CD14-positive monocyte (primary cell): ENCODE results near the gene HDGF. TPM values are rescaled to one million over a fixed set of nuclear protein-coding genes. Genes with fewer than 3 reads are reported as not detected.

Source experiments
- DNase-seq, 3 donors: peaks; one replicate each; pipeline ENCODE4 v3.0.0-alpha.2; 2011 to 2022
- H2AFZ ChIP-seq: 2 replicates; pipeline ENCODE4 v1.6.0; 2012; ENCODE audit warnings: mild to moderate bottlenecking, low read depth, low read length, inconsistent platforms; ENCODE audit not compliant: insufficient read depth, poor library complexity, severe bottlenecking
- H3K27ac ChIP-seq, 2 donors: 1 replicate in 1 of 2; 2 replicates in 1 of 2; pipeline ENCODE4 v1.5.1; 2012 to 2013; ENCODE audit warnings: low read length in 2 of 2, control low read depth in 1 of 2, inconsistent platforms in 1 of 2, low read depth in 1 of 2, mild to moderate bottlenecking in 1 of 2
- H3K27me3 ChIP-seq, 2 donors: one replicate each; pipeline versions ENCODE4 v1.6.0 to v1.6.1; 2011 to 2013; ENCODE audit warnings: low read length in 2 of 2; ENCODE audit not compliant: control insufficient read depth in 2 of 2, insufficient read depth in 2 of 2
- H3K36me3 ChIP-seq, 2 donors: replicated peaks in 1 of 2; 1 replicate in 1 of 2; 2 replicates in 1 of 2; pipeline versions ENCODE4 v1.5.1 to v1.6.1; 2012 to 2013; ENCODE audit warnings: low read length in 2 of 2, control low read depth in 1 of 2, inconsistent platforms in 1 of 2, mild to moderate bottlenecking in 1 of 2; ENCODE audit not compliant: insufficient read depth in 2 of 2, control insufficient read depth in 1 of 2
- H3K4me1 ChIP-seq, 2 donors: 1 replicate in 1 of 2; 2 replicates in 1 of 2; pipeline versions ENCODE4 v1.5.1 to v1.6.1; 2012 to 2013; ENCODE audit warnings: low read length in 2 of 2, control low read depth in 1 of 2, inconsistent platforms in 1 of 2, mild to moderate bottlenecking in 1 of 2, moderate library complexity in 1 of 2; ENCODE audit not compliant: insufficient read depth in 2 of 2, control insufficient read depth in 1 of 2
- H3K4me2 ChIP-seq: replicated peaks from 2 replicates; pipeline ENCODE3; 2012; ENCODE audit warnings: low read length, moderate library complexity, mild to moderate bottlenecking; ENCODE audit not compliant: poor library complexity, severe bottlenecking; ENCODE audit errors: extremely low read depth
- H3K4me3 ChIP-seq, 3 experiments: fragments of 200-600 bp in 1 of 3; sonication (generic) in 1 of 3; replicated peaks in 1 of 3; 1 replicate in 2 of 3; 2 replicates in 1 of 3; pipeline ENCODE4 v1.5.1; 2011 to 2013; ENCODE audit warnings: low read length in 3 of 3, mild to moderate bottlenecking in 3 of 3, control low read depth in 2 of 3, low read depth in 2 of 3, inconsistent platforms in 1 of 3, moderate library complexity in 1 of 3
- H3K79me2 ChIP-seq: 2 replicates; pipeline ENCODE4 v1.6.0; 2012; ENCODE audit warnings: mild to moderate bottlenecking, control low read depth, inconsistent platforms, low read length, moderate library complexity; ENCODE audit not compliant: insufficient read depth
- H3K9ac ChIP-seq: 2 replicates; pipeline ENCODE4 v1.6.0; 2017; ENCODE audit warnings: low read length, mild to moderate bottlenecking; ENCODE audit not compliant: insufficient read depth, poor library complexity, severe bottlenecking
- H3K9me3 ChIP-seq, 2 donors: replicated peaks in 1 of 2; 1 replicate in 1 of 2; 2 replicates in 1 of 2; pipeline versions ENCODE4 v1.5.1 to v1.6.1; 2012 to 2013; ENCODE audit warnings: low read length in 2 of 2, control low read depth in 1 of 2; ENCODE audit not compliant: control insufficient read depth in 1 of 2, insufficient read depth in 1 of 2
- H4K20me1 ChIP-seq: 2 replicates; pipeline ENCODE4 v1.6.0; 2012; ENCODE audit warnings: mild to moderate bottlenecking, low read length, control low read depth, moderate library complexity; ENCODE audit not compliant: insufficient read depth
- H3K27ac Mint-ChIP-seq, 7 donors: one replicate each; pipeline ENCODE4 v1.8.0; 2020; ENCODE audit warnings: mild to moderate bottlenecking in 7 of 7, mixed read lengths in 7 of 7, moderate library complexity in 6 of 7, inconsistent platforms in 2 of 7
- H3K27me3 Mint-ChIP-seq, 3 donors: one replicate each; pipeline ENCODE4 v1.8.0; 2021 to 2022; ENCODE audit warnings: low read depth in 3 of 3, mild to moderate bottlenecking in 3 of 3, mixed read lengths in 3 of 3, moderate library complexity in 3 of 3, inconsistent platforms in 1 of 3
- H3K36me3 Mint-ChIP-seq, 2 donors: one replicate each; pipeline ENCODE4 v1.8.0; 2020; ENCODE audit warnings: mixed read lengths in 2 of 2, inconsistent platforms in 1 of 2, mild to moderate bottlenecking in 1 of 2
- H3K4me1 Mint-ChIP-seq: one replicate; pipeline ENCODE4 v1.8.0; 2020; ENCODE audit warnings: mild to moderate bottlenecking, mixed read lengths
- H3K4me3 Mint-ChIP-seq, 2 donors: one replicate each; pipeline ENCODE4 v1.8.0; 2020; ENCODE audit warnings: mild to moderate bottlenecking in 2 of 2, mixed read lengths in 2 of 2, moderate library complexity in 1 of 2
- H3K9me3 Mint-ChIP-seq, 7 donors: one replicate each; pipeline ENCODE4 v1.8.0; 2020 to 2022; ENCODE audit warnings: mixed read lengths in 7 of 7, mild to moderate bottlenecking in 6 of 7, moderate library complexity in 6 of 7, inconsistent platforms in 2 of 7
- CTCF ChIP-seq: fragments of 200-600 bp; IDR thresholded peaks from one replicate; pipeline ENCODE4 v1.8.0; 2022; ENCODE audit warnings: antibody characterized with exemption, mild to moderate bottlenecking
- WGBS: methylation state at CpG from one replicate; pipeline ENCODE4 v1.1.5; 2013; ENCODE audit warnings: missing lambda C conversion rate; ENCODE audit not compliant: insufficient coverage; 5-methylcytosine and 5-hydroxymethylcytosine counted together
- intact Hi-C, 2 donors: fragments of 100-400 bp; cut with micrococcal nuclease; formaldehyde crosslinking; loops; one replicate each; pipeline versions ENCODE4 v1.15.0 to v1.15.1; 2023
- polyA plus RNA-seq, 3 donors: library from polyadenylated mRNA; depleted of rRNA in 1 of 3; unstranded in 2 of 3; stranded (reverse) in 1 of 3; fragments of 300-500 nt in 2 of 3; fragments of >200 nt in 1 of 3; fragmentation: Illumina TruSeq in 2 of 3; gene quantifications; 1 replicate in 2 of 3; 2 replicates in 1 of 3; pipeline ENCODE4 v1.2.3, GENCODE V29; 2012 to 2021

The HDGF gene
- polyA plus RNA-seq, 3 donors, result 23.9 to 92.4 (median 49.9) TPM

- H3K4me3 Mint-ChIP-seq, result no peak overlapping the region
- intact Hi-C loops, result loop anchor here in 1 of 2 donors (10.0 kb wide), 1 partner anchor 58 kb away; the partner anchor contains the start of gene INSRR
- no peak overlapping the region for H3K27ac ChIP-seq
- H3K36me3 Mint-ChIP-seq, result peaks cover 91 to 95% of the 10 kb centered on the region in 2 donors
- DNase-seq, result no peak
- peaks cover 2% of the 10 kb centered on the region for H3K4me1 Mint-ChIP-seq
- H3K9ac ChIP-seq, result no peak overlapping the region
- H3K4me1 ChIP-seq, result peaks cover 0 to under 1% of the 10 kb centered on the region in 2 donors
- H4K20me1 ChIP-seq, result peaks cover 10% of the 10 kb centered on the region
- no peaks in the 10 kb centered on the region for H3K9me3 Mint-ChIP-seq
- no peaks in the 10 kb centered on the region for H3K27me3 Mint-ChIP-seq
- H3K9me3 ChIP-seq, result no peaks in the 10 kb centered on the region
- H3K27me3 ChIP-seq, result no peaks in the 10 kb centered on the region
- WGBS, result 90% methylated on average over 6 of the region's 8 CpGs
- no peak overlapping the region for H3K4me3 ChIP-seq
- peaks cover 88 to 100% of the 10 kb centered on the region in 2 donors for H3K36me3 ChIP-seq
- H2AFZ ChIP-seq, result no peak overlapping the region
- no peak overlapping the region for H3K4me2 ChIP-seq
- no peak for TF ChIP-seq CTCF
- H3K27ac Mint-ChIP-seq, result peak overlapping the region in 2 of 7 donors; percentile 4 to 58
- no peaks in the 10 kb centered on the region for H3K79me2 ChIP-seq
Observed at GRCh38 chr1:156796340-156797097, 45.0 kb upstream of the HDGF start.

GRCh38 chr1:156795787-156796186 is 44.3 kb upstream of the HDGF start:
- 78% methylated on average over 4 of the region's 7 CpGs for whole genome bisulfite sequencing
- no peak overlapping the region for H3K27ac Mint-ChIP-seq
- H3K27me3 Mint-ChIP-seq, result no peaks in the 10 kb centered on the region
- H3K79me2 ChIP-seq, result no peaks in the 10 kb centered on the region
- H3K4me2 ChIP-seq, result no peak overlapping the region
- no peak for DNase-seq
- H3K36me3 Mint-ChIP-seq, result peaks cover 90 to 95% of the 10 kb centered on the region in 2 donors
- intact Hi-C loops, result loop anchor here in 1 of 2 donors (10.0 kb wide), 1 partner anchor 59 kb away; the partner anchor contains the start of gene INSRR
- H3K36me3 ChIP-seq, result peaks cover 88 to 100% of the 10 kb centered on the region in 2 donors
- no peak overlapping the region for H3K27ac ChIP-seq
- H3K27me3 ChIP-seq, result no peaks in the 10 kb centered on the region
- H3K9me3 ChIP-seq, result no peaks in the 10 kb centered on the region
- H3K4me1 Mint-ChIP-seq, result peaks cover 7% of the 10 kb centered on the region
- H3K4me3 ChIP-seq, result no peak overlapping the region
- no peaks in the 10 kb centered on the region for H3K9me3 Mint-ChIP-seq
- H3K4me3 Mint-ChIP-seq, result no peak overlapping the region
- no peak overlapping the region for H3K9ac ChIP-seq
- H4K20me1 ChIP-seq, result peaks cover 10% of the 10 kb centered on the region
- TF ChIP-seq CTCF, result no peak
- no peak overlapping the region for H2AFZ ChIP-seq
- peaks cover 3 to 4% of the 10 kb centered on the region in 2 donors for H3K4me1 ChIP-seq
